Hepatocyte (in vitro differentiated cells): ENCODE results near the gene ZP1.

Experiments
- CTCF ChIP-seq: fragments of 200-600 bp; sonication (generic); IDR thresholded peaks from 2 replicates; pipeline ENCODE4 v1.5.1; 2016; ENCODE audit warnings: antibody characterized with exemption, mild to moderate bottlenecking; ENCODE audit not compliant: poor library complexity
- EZH2 ChIP-seq: fragments of 200-600 bp; sonication (generic); IDR thresholded peaks from 2 replicates; pipeline ENCODE4 v1.6.1; 2016; ENCODE audit warnings: antibody characterized with exemption, mild to moderate bottlenecking, borderline replicate concordance
- EZH2phosphoT487 ChIP-seq: fragments of 200-600 bp; sonication (generic); IDR thresholded peaks from one replicate; pipeline ENCODE4 v1.6.1; 2018; ENCODE audit warnings: antibody characterized with exemption, mild to moderate bottlenecking, low read depth, moderate library complexity; ENCODE audit not compliant: unreplicated experiment, severe bottlenecking

- TF ChIP-seq EZH2 (no peak), CTCF (no peak), EZH2phosphoT487 (no peak)
These were observed 14.1 kb upstream of the ZP1 start for GRCh38 chr11:60852982-60853950.
